MG63 (cell line): ENCODE measurements around the gene DHRS9. TPM values are rescaled to one million over a fixed set of nuclear protein-coding genes. Genes with fewer than 3 reads are reported as not detected.
"Not testable (repeated sequence)": the region's sequence is repeated elsewhere in the genome, so short reads cannot be mapped to it uniquely, and the experiment has no call there.

Experiments used
- DNase-seq: peaks from one replicate; pipeline ENCODE4 v3.0.0-alpha.2; 2020
- H3K27me3 ChIP-seq: fragments of 250-450 bp; sonication (Bioruptor Pico); 2 replicates; pipeline ENCODE4 v1.5.1; 2020; ENCODE audit warnings: mild to moderate bottlenecking, moderate library complexity
- H3K36me3 ChIP-seq: fragments of 250-450 bp; sonication (Bioruptor Pico); 2 replicates; pipeline ENCODE4 v1.5.1; 2020; ENCODE audit warnings: mild to moderate bottlenecking, moderate library complexity
- H3K4me3 ChIP-seq: fragments of 250-450 bp; sonication (Bioruptor Pico); 2 replicates; pipeline ENCODE4 v1.5.1; 2020; ENCODE audit warnings: mild to moderate bottlenecking, moderate library complexity
- H3K9me3 ChIP-seq: fragments of 250-450 bp; sonication (Bioruptor Pico); 2 replicates; pipeline ENCODE4 v1.5.1; 2020; ENCODE audit warnings: mild to moderate bottlenecking, moderate library complexity
- total RNA-seq: library from RNA; depleted of rRNA; stranded (reverse); fragments of >200 nt; shearing (Covaris generic); gene quantifications from 2 replicates; pipeline ENCODE4 v1.2.3, GENCODE V29; 2014; ENCODE audit warnings: low replicate concordance

DHRS9 gene
- total RNA-seq, 1 experiment from 2014 or later = not detected

GRCh38 chr2:169049142-169049541 is 20.2 kb upstream of the DHRS9 start:
- Histone ChIP-seq H3K9me3 (peaks cover 6% of the 10 kb centered on the region), H3K27me3 (no peaks in the 10 kb centered on the region), H3K36me3 (no peaks in the 10 kb centered on the region), H3K4me3 (no peak overlapping the region)
- no peak for DNase-seq

DNA sequence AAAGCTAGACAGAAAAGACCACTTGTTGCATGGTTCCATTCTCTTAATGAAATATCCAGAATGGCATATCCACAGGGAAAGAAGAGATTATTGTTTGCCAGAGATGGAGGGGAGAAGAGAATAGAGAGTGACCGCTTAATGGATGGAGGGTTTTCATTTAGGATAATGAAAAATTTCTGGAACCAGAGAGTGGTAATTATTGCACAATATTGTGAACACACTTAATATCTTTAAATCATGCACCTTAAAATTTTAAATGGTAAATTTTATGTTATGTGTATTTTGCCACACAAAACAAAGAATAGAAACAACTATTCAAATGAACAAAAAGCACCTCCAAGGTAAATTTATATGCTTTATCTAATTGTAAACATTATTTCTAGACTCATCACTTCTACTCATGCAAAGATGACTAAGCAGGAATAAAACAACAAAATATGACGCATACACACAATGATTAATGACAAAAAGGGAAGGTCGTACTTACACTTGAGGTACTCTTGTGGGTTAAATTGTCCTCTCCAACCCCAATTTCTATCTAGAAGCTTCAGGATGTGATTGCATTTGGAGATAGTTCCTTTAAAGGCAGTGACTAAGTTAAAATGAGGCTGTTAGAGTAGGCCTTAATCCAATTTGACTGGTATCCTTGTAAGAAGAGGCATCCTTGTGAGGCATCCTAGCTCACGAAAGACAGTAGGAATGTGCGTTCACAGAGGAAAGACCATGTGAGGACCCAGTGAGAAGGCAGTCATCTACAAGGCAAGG is 18.7 kb upstream of the DHRS9 start:
- H3K4me3 ChIP-seq = no peak overlapping the region
- no peak for DNase-seq
- H3K9me3 ChIP-seq = peaks cover 17% of the 10 kb centered on the region
- no peaks in the 10 kb centered on the region for H3K36me3 ChIP-seq
- no peaks in the 10 kb centered on the region for H3K27me3 ChIP-seq

DNA sequence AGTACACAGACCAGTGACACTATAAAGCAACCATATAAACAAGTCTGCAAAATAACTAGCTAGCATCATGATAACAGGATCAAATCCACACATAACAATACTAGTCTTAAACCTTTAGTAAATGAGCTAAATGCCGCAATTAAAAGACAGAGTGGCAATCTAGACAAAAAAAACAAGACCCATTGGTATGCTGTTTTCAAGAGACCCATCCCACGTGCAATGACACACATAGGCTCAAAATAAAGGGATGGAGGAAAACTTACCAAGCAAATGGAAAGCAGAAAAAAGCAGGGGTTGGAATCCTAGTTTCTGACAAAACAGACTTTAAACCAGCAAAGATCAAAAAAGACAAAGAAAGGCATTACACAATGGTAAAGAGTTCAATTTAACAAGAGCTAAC is 14.8 kb upstream of the DHRS9 start:
- DNase-seq = not testable (repeated sequence)
- peaks cover 17% of the 10 kb centered on the region for H3K9me3 ChIP-seq

GRCh38 chr2:169064199-169064598 is 5.2 kb upstream of the DHRS9 start:
- H3K9me3 ChIP-seq, DNase-seq, H3K4me3 ChIP-seq, H3K36me3 ChIP-seq, H3K27me3 ChIP-seq: not testable (repeated sequence)

More for the DNA sequence above, 14.8 kb upstream of the DHRS9 start:
- not testable (repeated sequence) for H3K4me3 ChIP-seq, H3K27me3 ChIP-seq, H3K36me3 ChIP-seq

DNA sequence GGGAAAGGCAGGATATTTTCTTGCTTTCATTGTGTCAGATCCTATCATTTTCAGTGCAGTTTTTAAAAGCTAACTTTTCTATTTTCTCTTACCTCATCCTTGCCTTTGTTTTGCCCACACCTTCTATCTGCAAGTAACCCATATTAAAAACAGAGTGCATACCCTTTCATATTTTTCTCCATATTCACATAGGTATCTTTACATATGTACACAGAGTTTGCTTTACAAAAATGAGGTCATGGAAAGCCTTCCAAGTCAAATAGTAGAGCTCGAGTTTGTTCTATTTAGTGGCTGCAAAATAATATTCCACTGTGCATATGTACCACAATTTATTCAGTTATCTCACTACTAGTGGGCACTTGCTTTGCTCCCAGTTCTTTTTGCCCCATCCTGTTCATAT is 3.9 kb upstream of the DHRS9 start:
- no peak overlapping the region for H3K4me3 ChIP-seq
- H3K27me3 ChIP-seq = no peaks in the 10 kb centered on the region
- no peaks in the 10 kb centered on the region for H3K9me3 ChIP-seq
- no peaks in the 10 kb centered on the region for H3K36me3 ChIP-seq
- DNase-seq = no peak

DNA sequence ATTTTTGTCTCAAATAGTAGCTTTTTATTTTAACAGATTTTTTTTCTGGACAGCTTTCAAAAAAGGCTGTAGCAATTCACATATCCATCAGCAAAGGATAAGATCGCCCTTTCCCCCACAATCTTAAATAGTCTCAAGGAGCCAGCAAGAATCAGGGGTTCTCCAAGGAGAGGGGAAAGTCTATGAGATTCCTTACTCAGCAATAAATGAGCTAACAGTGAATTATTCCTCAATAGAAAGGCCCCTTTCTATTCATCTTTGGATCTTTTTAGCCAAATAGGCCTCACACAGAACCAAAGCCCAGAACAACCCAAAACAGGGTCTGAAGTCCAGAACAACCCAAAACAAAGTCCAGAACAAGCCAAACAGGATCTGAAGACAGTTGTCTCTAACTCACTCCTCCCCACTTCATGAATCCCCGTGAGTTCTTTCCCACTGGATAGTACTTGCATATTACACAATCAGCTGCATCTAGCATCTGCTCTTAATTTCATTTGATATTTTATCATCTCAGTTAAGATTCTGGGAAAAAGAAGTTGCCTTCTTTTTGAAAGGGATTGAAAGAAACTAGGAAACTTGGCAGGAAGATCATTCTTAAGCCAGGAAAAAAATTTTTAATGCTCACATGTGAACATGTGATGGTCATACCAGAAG is 3.4 kb upstream of the DHRS9 start:
- no peak for DNase-seq
- Histone ChIP-seq H3K9me3 (no peaks in the 10 kb centered on the region), H3K27me3 (no peaks in the 10 kb centered on the region), H3K36me3 (no peaks in the 10 kb centered on the region), H3K4me3 (no peak overlapping the region)

DNA sequence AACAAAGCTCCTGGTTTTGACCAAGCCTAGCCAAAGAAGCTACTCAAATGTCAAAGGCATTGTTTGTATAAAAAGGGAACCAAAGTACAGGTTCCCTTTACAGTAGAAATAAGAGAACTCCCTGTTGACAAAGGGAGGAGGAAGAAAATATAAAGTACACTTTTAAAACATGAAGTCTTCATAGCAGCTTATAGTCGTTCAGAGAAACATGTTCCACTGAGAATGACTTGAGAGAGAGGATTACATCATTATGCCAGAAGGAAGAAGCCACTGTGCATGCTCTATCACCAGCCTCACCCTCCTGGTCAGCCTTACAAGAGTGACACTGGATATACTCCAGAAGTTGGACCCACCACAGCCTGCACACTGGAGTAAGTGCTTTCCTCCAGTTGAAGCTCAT is 2.5 kb upstream of the DHRS9 start:
- DNase-seq = no peak
- H3K4me3 ChIP-seq = no peak overlapping the region

DNA sequence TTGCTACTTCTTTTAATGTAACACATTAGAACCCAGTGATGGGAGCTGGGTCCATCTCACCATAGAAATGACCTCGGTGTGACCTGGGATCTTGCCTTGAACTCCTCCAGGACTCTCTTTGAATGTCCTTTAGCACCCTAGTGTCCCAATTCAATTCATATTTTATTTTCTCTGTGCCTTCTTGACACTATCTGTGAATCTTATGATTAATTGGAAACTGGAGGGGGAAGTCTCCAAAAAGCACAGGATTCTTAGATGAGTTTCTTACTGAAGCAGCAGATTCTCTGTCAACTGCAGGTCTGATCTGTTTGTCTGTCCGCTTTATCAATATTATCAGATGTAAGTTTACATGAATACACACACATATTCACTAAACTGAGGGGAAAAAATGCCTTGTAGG is 470 bp downstream of the DHRS9 start:
- DNase-seq = no peak
- Histone ChIP-seq H3K9me3 (peaks cover 9% of the 10 kb centered on the region), H3K4me3 (no peak overlapping the region), H3K36me3 (no peaks in the 10 kb centered on the region), H3K27me3 (no peaks in the 10 kb centered on the region)

More for the DNA sequence above, 2.5 kb upstream of the DHRS9 start:
- Histone ChIP-seq H3K27me3 (no peaks in the 10 kb centered on the region), H3K9me3 (no peaks in the 10 kb centered on the region), H3K36me3 (no peaks in the 10 kb centered on the region)

- H3K36me3 ChIP-seq = no peaks in the 10 kb centered on the region
- no peaks in the 10 kb centered on the region for H3K27me3 ChIP-seq
- peaks cover 9% of the 10 kb centered on the region for H3K9me3 ChIP-seq
- no peak for DNase-seq
- no peak overlapping the region for H3K4me3 ChIP-seq
Observed at GRCh38 chr2:169071455-169071854, 2.1 kb downstream of the DHRS9 start.

- Histone ChIP-seq H3K36me3 (no peaks in the 10 kb centered on the region), H3K9me3 (peaks cover 9% of the 10 kb centered on the region), H3K4me3 (no peak overlapping the region), H3K27me3 (no peaks in the 10 kb centered on the region)
- no peak for DNase-seq
Observed at GRCh38 chr2:169072163-169072925, 3.0 kb downstream of the DHRS9 start.

DNA sequence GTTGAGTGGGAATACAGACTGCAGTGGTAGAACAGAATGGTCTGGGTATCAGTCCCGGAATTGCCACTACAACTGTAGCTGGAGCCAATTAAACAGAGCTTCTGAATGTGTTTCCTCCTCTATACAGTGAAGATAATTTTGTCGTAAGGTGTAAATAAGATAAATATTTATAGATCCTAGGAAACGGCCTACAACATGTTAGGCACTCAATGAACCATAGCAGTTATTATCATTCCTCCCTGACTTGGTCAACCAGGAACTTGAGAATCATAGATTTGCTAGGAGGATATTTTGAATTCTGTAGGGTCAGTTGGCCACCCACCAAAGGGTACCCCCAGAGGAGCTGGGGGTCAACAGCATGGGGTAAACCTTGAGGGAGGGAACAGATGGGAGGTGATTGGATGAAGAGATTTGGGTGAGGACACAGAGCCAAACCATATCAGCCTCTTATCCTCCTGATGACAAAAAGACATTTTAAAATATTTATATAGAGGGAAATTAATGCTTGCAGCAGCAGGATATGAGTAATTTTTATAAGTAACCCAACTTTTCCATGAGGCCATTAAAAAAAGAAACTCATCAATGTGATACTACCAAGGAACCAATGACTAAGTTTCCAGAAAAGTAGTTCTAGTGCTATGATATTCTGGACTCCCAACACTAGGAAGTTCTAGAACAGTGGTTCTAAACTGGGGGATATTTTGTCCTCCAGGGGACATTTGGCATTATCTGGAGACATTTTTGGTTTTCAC is 4.0 kb downstream of the DHRS9 start:
- DNase-seq = no peak
- no peaks in the 10 kb centered on the region for H3K36me3 ChIP-seq
- peaks cover 9% of the 10 kb centered on the region for H3K9me3 ChIP-seq
- no peaks in the 10 kb centered on the region for H3K27me3 ChIP-seq
- H3K4me3 ChIP-seq = no peak overlapping the region

GRCh38 chr2:169073963-169074751 is 4.8 kb downstream of the DHRS9 start:
- no peaks in the 10 kb centered on the region for H3K27me3 ChIP-seq
- no peak for DNase-seq
- H3K9me3 ChIP-seq = peaks cover 9% of the 10 kb centered on the region
- H3K36me3 ChIP-seq = no peaks in the 10 kb centered on the region
- H3K4me3 ChIP-seq = no peak overlapping the region

DNA sequence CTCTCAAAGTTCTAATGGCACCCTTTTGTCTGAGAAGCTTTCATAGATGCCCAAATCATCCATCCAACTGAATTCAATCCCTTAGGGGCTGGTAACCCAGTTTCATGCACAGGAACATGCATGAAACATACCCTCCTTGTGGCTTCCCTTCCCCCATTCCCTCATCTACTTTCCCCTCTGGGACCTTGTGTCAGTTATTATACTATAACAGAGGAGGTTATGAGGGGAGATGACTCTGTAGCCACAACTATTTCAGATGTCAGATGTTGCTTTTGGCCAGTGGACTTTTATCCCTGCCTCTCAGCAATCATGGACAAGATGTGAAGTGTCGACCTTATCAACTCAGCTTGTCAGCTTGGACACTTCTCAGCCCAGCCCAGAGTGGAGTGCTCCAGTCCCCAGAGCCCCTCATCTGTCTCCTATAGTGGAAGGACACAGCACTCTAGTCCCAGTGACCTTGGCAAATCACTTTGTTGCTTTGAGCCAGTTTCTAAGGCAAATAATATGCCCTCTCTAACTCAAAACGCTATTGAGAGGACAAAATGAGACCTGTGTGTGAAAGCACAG is 8.4 kb downstream of the DHRS9 start:
- H3K4me3 ChIP-seq = no peak overlapping the region
- no peaks in the 10 kb centered on the region for H3K36me3 ChIP-seq
- H3K9me3 ChIP-seq = peaks cover 8% of the 10 kb centered on the region
- no peak for DNase-seq
- no peaks in the 10 kb centered on the region for H3K27me3 ChIP-seq

GRCh38 chr2:169080250-169081069 is 11.1 kb downstream of the DHRS9 start:
- H3K27me3 ChIP-seq = no peaks in the 10 kb centered on the region
- peak; percentile 92 for DNase-seq
- no peaks in the 10 kb centered on the region for H3K36me3 ChIP-seq
- H3K4me3 ChIP-seq = no peak overlapping the region
- H3K9me3 ChIP-seq = peaks cover 2% of the 10 kb centered on the region

GRCh38 chr2:169081551-169081950 is 12.2 kb downstream of the DHRS9 start:
- no peaks in the 10 kb centered on the region for H3K27me3 ChIP-seq
- H3K4me3 ChIP-seq = no peak overlapping the region
- H3K9me3 ChIP-seq = peaks cover 5% of the 10 kb centered on the region
- DNase-seq = no peak
- no peaks in the 10 kb centered on the region for H3K36me3 ChIP-seq
